ENCODE measurements around the gene ZNF366. TPM values are rescaled to one million over a fixed set of nuclear protein-coding genes. Genes with fewer than 3 reads are reported as not detected.

The ZNF366 gene
- total and polyA plus RNA-seq, 2 donors from 2014 or later: 0.22 to 8.1 TPM

GRCh38 chr5:72476275-72476674 lies 30.9 kb downstream of the ZNF366 start:
- H3K4me3 ChIP-seq (ENCODE audit: low read length in 3 of 3): no peak overlapping the region
- no peak overlapping the region for H3K27ac ChIP-seq (ENCODE audit: low read depth in 2 of 2, low read length in 2 of 2)
- H3K36me3 ChIP-seq (ENCODE audit: control insufficient read depth in 2 of 3, insufficient read depth in 3 of 3, low read length in 3 of 3): no peaks in the 10 kb centered on the region
- no peaks in the 10 kb centered on the region for H3K9me3 ChIP-seq (ENCODE audit: control insufficient read depth in 2 of 3, insufficient read depth in 1 of 3, low read length in 3 of 3)
- no peak for FAIRE-seq
- no peaks in the 10 kb centered on the region for H3K27me3 ChIP-seq (ENCODE audit: control insufficient read depth, insufficient read depth, low read length)
- DNase-seq: no peak
- intact Hi-C loops (cut with DNase I): no loop called here
- no peaks in the 10 kb centered on the region for H3K4me1 ChIP-seq (ENCODE audit: control insufficient read depth in 2 of 3, insufficient read depth in 2 of 3, low read depth in 1 of 3, low read length in 3 of 3)
- no peak for TF ChIP-seq CTCF (IDR thresholded peaks at IDR 0.05; ENCODE audit: borderline replicate concordance, extremely low read depth, insufficient read depth)
- H3K9ac ChIP-seq (ENCODE audit: low read length in 3 of 3): no peak overlapping the region

- no peaks in the 10 kb centered on the region for H3K4me1 ChIP-seq (ENCODE audit: control insufficient read depth in 2 of 3, insufficient read depth in 2 of 3, low read depth in 1 of 3, low read length in 3 of 3)
- FAIRE-seq (no peak), DNase-seq (no peak)
Measured at GRCh38 chr5:72474516-72474915, 32.7 kb downstream of the ZNF366 start.

GRCh38 chr5:72474046-72474500 lies 33.1 kb downstream of the ZNF366 start:
- Histone ChIP-seq H3K27ac (ENCODE audit: low read depth in 2 of 2, low read length in 2 of 2) (no peak overlapping the region), H3K4me1 (ENCODE audit: control insufficient read depth in 2 of 3, insufficient read depth in 2 of 3, low read depth in 1 of 3, low read length in 3 of 3) (no peaks in the 10 kb centered on the region), H3K9ac (ENCODE audit: low read length in 3 of 3) (no peak overlapping the region), H3K27me3 (ENCODE audit: control insufficient read depth, insufficient read depth, low read length) (no peaks in the 10 kb centered on the region), H3K36me3 (ENCODE audit: control insufficient read depth in 2 of 3, insufficient read depth in 3 of 3, low read length in 3 of 3) (no peaks in the 10 kb centered on the region), H3K4me3 (ENCODE audit: low read length in 3 of 3) (no peak overlapping the region), H3K9me3 (ENCODE audit: control insufficient read depth in 2 of 3, insufficient read depth in 1 of 3, low read length in 3 of 3) (no peaks in the 10 kb centered on the region)
- TF ChIP-seq CTCF (IDR thresholded peaks at IDR 0.05; ENCODE audit: borderline replicate concordance, extremely low read depth, insufficient read depth): no peak
- no peak for DNase-seq
- FAIRE-seq: no peak
- intact Hi-C loops (cut with DNase I): no loop called here

More at GRCh38 chr5:72474516-72474915, 32.7 kb downstream of the ZNF366 start:
- H3K9ac ChIP-seq (ENCODE audit: low read length in 3 of 3): no peak overlapping the region
- no peaks in the 10 kb centered on the region for H3K27me3 ChIP-seq (ENCODE audit: control insufficient read depth, insufficient read depth, low read length)
- no peak overlapping the region for H3K27ac ChIP-seq (ENCODE audit: low read depth in 2 of 2, low read length in 2 of 2)
- no peak for TF ChIP-seq CTCF (IDR thresholded peaks at IDR 0.05; ENCODE audit: borderline replicate concordance, extremely low read depth, insufficient read depth)
- no peak overlapping the region for H3K4me3 ChIP-seq (ENCODE audit: low read length in 3 of 3)
- intact Hi-C loops (cut with DNase I): no loop called here
- H3K9me3 ChIP-seq (ENCODE audit: control insufficient read depth in 2 of 3, insufficient read depth in 1 of 3, low read length in 3 of 3): no peaks in the 10 kb centered on the region
- H3K36me3 ChIP-seq (ENCODE audit: control insufficient read depth in 2 of 3, insufficient read depth in 3 of 3, low read length in 3 of 3): no peaks in the 10 kb centered on the region

Measured in kidney (tissue), 14 donors.